ENCODE results near the gene BPIFB2. TPM values are rescaled to one million over a fixed set of nuclear protein-coding genes. Genes with fewer than 3 reads are reported as not detected.
"Not testable (repeated sequence)": the region's sequence is repeated elsewhere in the genome, so short reads cannot be mapped to it uniquely, and the experiment has no call there.

The BPIFB2 gene
- polyA plus RNA-seq, 1 experiment: not detected

GRCh38 chr20:33042430-33042829 is 34.9 kb downstream of the BPIFB2 start:
- no peaks in the 10 kb centered on the region for H3K36me3 ChIP-seq (ENCODE audit: control insufficient read depth, insufficient read depth, low read length)
- H3K27me3 ChIP-seq (ENCODE audit: control insufficient read depth, insufficient read depth, low read length): no peaks in the 10 kb centered on the region
- CTCF ChIA-PET: interaction anchor here (0.5 to 1.0 kb wide), 2 partner anchors 36 to 368 kb away, joined by 3 read pairs; no protein-coding TSS in a partner anchor
- POLR2A ChIA-PET: no interaction called here
- TF ChIP-seq CTCF (IDR thresholded peaks at IDR 0.05; ENCODE audit: insufficient read depth, low read depth, low read length): no peak
- no peak for DNase-seq (ENCODE audit: low read depth)
- H3K4me3 ChIP-seq (ENCODE audit: low read depth, low read length): no peak overlapping the region

- TF ChIP-seq CTCF (IDR thresholded peaks at IDR 0.05; ENCODE audit: insufficient read depth, low read depth, low read length): no peak
- Histone ChIP-seq H3K36me3 (ENCODE audit: control insufficient read depth, insufficient read depth, low read length) (no peaks in the 10 kb centered on the region), H3K4me3 (ENCODE audit: low read depth, low read length) (no peak overlapping the region), H3K27me3 (ENCODE audit: control insufficient read depth, insufficient read depth, low read length) (no peaks in the 10 kb centered on the region)
- DNase-seq (ENCODE audit: low read depth): no peak
- CTCF ChIA-PET: interaction anchor here (1.0 kb wide), 1 partner anchor 13 kb away, joined by 3 read pairs; no protein-coding TSS in a partner anchor
- POLR2A ChIA-PET: no interaction called here
Measured at GRCh38 chr20:33042983-33043730, 35.7 kb downstream of the BPIFB2 start.

- CTCF ChIA-PET: interaction anchor here (1.0 kb wide), 1 partner anchor 12 kb away, joined by 3 read pairs; no protein-coding TSS in a partner anchor
- POLR2A ChIA-PET: no interaction called here
Measured at GRCh38 chr20:33043731-33044181, 36.3 kb downstream of the BPIFB2 start.

GRCh38 chr20:33045129-33045721 is 37.7 kb downstream of the BPIFB2 start:
- POLR2A ChIA-PET; DNase-seq (ENCODE audit: low read depth); CTCF ChIA-PET; H3K4me3 ChIP-seq (ENCODE audit: low read depth, low read length); H3K27me3 ChIP-seq (ENCODE audit: control insufficient read depth, insufficient read depth, low read length); H3K36me3 ChIP-seq (ENCODE audit: control insufficient read depth, insufficient read depth, low read length): not testable (repeated sequence)

More at GRCh38 chr20:33043731-33044181, 36.3 kb downstream of the BPIFB2 start:
- Histone ChIP-seq H3K4me3 (ENCODE audit: low read depth, low read length) (no peak overlapping the region), H3K36me3 (ENCODE audit: control insufficient read depth, insufficient read depth, low read length) (no peaks in the 10 kb centered on the region), H3K27me3 (ENCODE audit: control insufficient read depth, insufficient read depth, low read length) (no peaks in the 10 kb centered on the region)
- DNase-seq (ENCODE audit: low read depth): no peak
- TF ChIP-seq CTCF (IDR thresholded peaks at IDR 0.05; ENCODE audit: insufficient read depth, low read depth, low read length): no peak

- ChIA-PET CTCF (no interaction called here), POLR2A (no interaction called here)
- H3K4me3 ChIP-seq (ENCODE audit: low read depth, low read length): no peak overlapping the region
- H3K27me3 ChIP-seq (ENCODE audit: control insufficient read depth, insufficient read depth, low read length): no peaks in the 10 kb centered on the region; the same call in 1 of the 2 replicates
- no peaks in the 10 kb centered on the region for H3K36me3 ChIP-seq (ENCODE audit: control insufficient read depth, insufficient read depth, low read length)
- DNase-seq (ENCODE audit: low read depth): no peak
- TF ChIP-seq CTCF (IDR thresholded peaks at IDR 0.05; ENCODE audit: insufficient read depth, low read depth, low read length): no peak
Measured at GRCh38 chr20:33046412-33046811, 38.9 kb downstream of the BPIFB2 start.

All from BJ (cell line).